ENCODE results near the gene FBH1. TPM values are rescaled to one million over a fixed set of nuclear protein-coding genes. Genes with fewer than 3 reads are reported as not detected.
A peak's percentile ranks its signal among the peaks of the same experiment; 100 is the strongest.

The FBH1 gene
- total and polyA plus RNA-seq, 10 of the 15 experiments (the other 5 are each of a cell fraction or from before 2014, with no cell fraction given) = 6.1 to 67.6 (median 47.2) TPM

- FAIRE-seq (peak; percentile 81), DNase-seq (ENCODE audit: low read depth, low spot score) (peak; percentile 94), ATAC-seq (peak; percentile 96)
- intact Hi-C loops (cut with micrococcal nuclease; ENCODE audit: unreplicated experiment) (loop anchor here (1.0 to 10.0 kb wide), 4 partner anchors 9 to 418 kb away; partner anchors contain the start of gene GDI2), in situ Hi-C loops (cut with MboI) (loop anchor here (5.0 kb wide), 1 partner anchor 175 kb away; no protein-coding TSS in a partner anchor)
- no peaks in the 10 kb centered on the region for H4K20me1 ChIP-seq (ENCODE audit: control insufficient read depth, insufficient read depth)
- H2AFZ ChIP-seq (ENCODE audit: control insufficient read depth, low read depth, low read length) = peak overlapping the region; percentile 13
- RAD21 ChIA-PET (ENCODE audit: unreplicated experiment) = interaction anchor here (0.9 to 7.1 kb wide), 16 partner anchors 10 to 224 kb away, joined by 3 to 107 read pairs (median 4); partner anchors contain the start of genes ANKRD16, FBH1 and GDI2
- peak overlapping the region; percentile 73 for H3K27ac ChIP-seq (ENCODE audit: control insufficient read depth, insufficient read depth)
- no TSS peak for BruUV-seq (replicated peaks)
- CTCF ChIA-PET = interaction anchor here (0.6 to 5.6 kb wide), 21 partner anchors 11 to 1548 kb away, joined by 3 to 39 read pairs (median 4); partner anchors contain the start of gene GDI2
- peak overlapping the region; percentile 34 for H3K4me3 ChIP-seq
- 1% methylated on average over 7 of the region's 7 CpGs for WGBS (ENCODE audit: insufficient coverage, insufficient replicate concordance, low lambda C conversion rate, missing lambda C conversion rate)
- H3K9me3 ChIP-seq (replicated peaks; ENCODE audit: control insufficient read depth, insufficient read depth, low read length) = no peaks in the 10 kb centered on the region; the same call in 2 of the 3 replicates
- POLR2A ChIA-PET = interaction anchor here (0.5 to 3.6 kb wide), 16 partner anchors 10 to 191 kb away, joined by 3 to 45 read pairs (median 6); partner anchors contain the start of genes ANKRD16, FBH1 and GDI2
- no peaks in the 10 kb centered on the region for H3K36me3 ChIP-seq (ENCODE audit: control insufficient read depth in 2 of 2, insufficient read depth in 2 of 2, low read length in 1 of 2)
- no peaks in the 10 kb centered on the region for H3K27me3 ChIP-seq (replicated peaks in 1 of 2; ENCODE audit: control insufficient read depth in 2 of 2, insufficient read depth in 2 of 2, low read length in 1 of 2)
- H3K4me1 ChIP-seq (ENCODE audit: control insufficient read depth, insufficient read depth, low read length) = peaks cover 20% of the 10 kb centered on the region
- no peaks in the 10 kb centered on the region for H3K79me2 ChIP-seq (ENCODE audit: control insufficient read depth, insufficient read depth, low read length)
- peak overlapping the region; percentile 28 for H3K9ac ChIP-seq (ENCODE audit: control insufficient read depth, insufficient read depth, low read length)
- SMC1A ChIA-PET (ENCODE audit: uncharacterized antibody, unreplicated experiment) = interaction anchor here (0.8 to 7.0 kb wide), 16 partner anchors 10 to 195 kb away, joined by 3 to 86 read pairs (median 6); partner anchors contain the start of genes ANKRD16 and FBH1
- H3K4me2 ChIP-seq (ENCODE audit: control insufficient read depth, insufficient read depth) = peak overlapping the region; percentile 97
- no peak for TF ChIP-seq SREBF2 (IDR thresholded peaks at IDR 0.05; ENCODE audit: low read length)
- no peak for TF ChIP-seq SUPT20H (IDR thresholded peaks at IDR 0.05; ENCODE audit: borderline replicate concordance, control insufficient read depth, low read depth, low read length)
- TF ChIP-seq EED (IDR thresholded peaks at IDR 0.05; ENCODE audit: low read depth) = peak; percentile 88
- no peak for TF ChIP-seq TAF1 (IDR thresholded peaks at IDR 0.05; ENCODE audit: borderline replicate concordance, low read depth, low read length)
- no peak for TF ChIP-seq FOS (IDR thresholded peaks at IDR 0.05; ENCODE audit: borderline replicate concordance, extremely low read depth, insufficient read length)
- peak; percentile 4; the same call in 1 of the 2 replicates for TF ChIP-seq CHD2 (IDR thresholded peaks at IDR 0.05; ENCODE audit: borderline replicate concordance, low read depth, low read length)
- TF ChIP-seq, protein P1, sequence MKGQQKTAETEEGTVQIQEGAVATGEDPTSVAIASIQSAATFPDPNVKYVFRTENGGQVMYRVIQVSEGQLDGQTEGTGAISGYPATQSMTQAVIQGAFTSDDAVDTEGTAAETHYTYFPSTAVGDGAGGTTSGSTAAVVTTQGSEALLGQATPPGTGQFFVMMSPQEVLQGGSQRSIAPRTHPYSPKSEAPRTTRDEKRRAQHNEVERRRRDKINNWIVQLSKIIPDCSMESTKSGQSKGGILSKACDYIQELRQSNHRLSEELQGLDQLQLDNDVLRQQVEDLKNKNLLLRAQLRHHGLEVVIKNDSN (IDR thresholded peaks at IDR 0.05; ENCODE audit: borderline replicate concordance, extremely low read length, insufficient read depth, low read depth, low read length) = no peak
- TF ChIP-seq SIX5 (IDR thresholded peaks at IDR 0.05; ENCODE audit: low read depth, low read length, severe bottlenecking) = no peak
- peak; percentile 99 for TF ChIP-seq SMARCA5 (IDR thresholded peaks at IDR 0.05)
- no peak; the same call in 1 of the 2 replicates for TF ChIP-seq HDGF (IDR thresholded peaks at IDR 0.05)
- peak; percentile 77 for TF ChIP-seq BCL3 (IDR thresholded peaks at IDR 0.05; ENCODE audit: borderline replicate concordance, insufficient read depth, low read depth, low read length, poor library complexity, severe bottlenecking)
- TF ChIP-seq ZNF622 (IDR thresholded peaks at IDR 0.05) = no peak
- TF ChIP-seq ASH2L (IDR thresholded peaks at IDR 0.05; ENCODE audit: borderline replicate concordance, low read depth) = no peak
- TF ChIP-seq YY1 (IDR thresholded peaks at IDR 0.05; ENCODE audit: low read depth, low read length) = peak; percentile 87
- no peak for TF ChIP-seq ZBTB33 (IDR thresholded peaks at IDR 0.05)
- no peak; the same call in 1 of the 2 replicates for TF ChIP-seq KDM1A (IDR thresholded peaks at IDR 0.05; ENCODE audit: borderline replicate concordance)
Observed at GRCh38 chr10:5862360-5862961, 27.6 kb upstream of the FBH1 start.

Measured in GM12878 (cell line).